Psoas muscle (tissue), 8 donors: ENCODE measurements around the gene SP3. TPM values are rescaled to one million over a fixed set of nuclear protein-coding genes. Genes with fewer than 3 reads are reported as not detected.

Source experiments
- ATAC-seq, 4 donors: fragments of 200-7000 bp; cut with Tn5 transposase; one replicate each; pipeline ENCODE4 v1.9.1; 2020; ENCODE audit warnings: moderate library complexity in 3 of 4, mild to moderate bottlenecking in 2 of 4
- DNase-seq, 2 donors: peaks; one replicate each; pipeline ENCODE4 v3.0.0-alpha.2; 2020
- H3K27ac ChIP-seq: fragments of 200-600 bp; one replicate; pipeline ENCODE4 v1.8.0; 2022
- H3K27me3 ChIP-seq, 3 donors: fragments of 200-600 bp in 1 of 3; one replicate each; pipeline versions ENCODE4 v1.6.1 to v1.8.0; 2013 to 2022; ENCODE audit warnings: low read length in 2 of 3, mild to moderate bottlenecking in 2 of 3, moderate library complexity in 1 of 3; ENCODE audit not compliant: insufficient read depth in 3 of 3
- H3K36me3 ChIP-seq, 2 donors: fragments of 200-600 bp in 1 of 2; one replicate each; pipeline versions ENCODE4 v1.6.1 to v1.8.0; 2013 to 2022; ENCODE audit warnings: low read depth in 1 of 2, mild to moderate bottlenecking in 1 of 2, moderate library complexity in 1 of 2; ENCODE audit not compliant: insufficient read depth in 1 of 2
- H3K4me1 ChIP-seq: fragments of 200-600 bp; one replicate; pipeline ENCODE4 v1.8.0; 2022
- H3K4me3 ChIP-seq: fragments of 200-600 bp; one replicate; pipeline ENCODE4 v1.8.0; 2022; ENCODE audit warnings: mild to moderate bottlenecking
- H3K9me3 ChIP-seq: fragments of 200-600 bp; one replicate; pipeline ENCODE4 v1.8.0; 2022
- CTCF ChIP-seq: fragments of 200-600 bp; IDR thresholded peaks from one replicate; pipeline ENCODE4 v1.8.0; 2022; ENCODE audit warnings: antibody characterized with exemption
- WGBS, 3 donors: extraction: QIAGEN DNeasy Blood & Tissue Kit; methylation state at CpG; one replicate each; pipeline versions ENCODE4 v1.1.6 to v1.1.7; 2013; 5-methylcytosine and 5-hydroxymethylcytosine counted together
- intact Hi-C, 2 donors: fragments of 100-400 bp; cut with DNase I; formaldehyde crosslinking; loops; one replicate each; pipeline versions ENCODE4 v1.11.0 to v1.14.2; 2022
- polyA plus RNA-seq, 3 donors: library from polyadenylated mRNA; stranded (reverse); fragments of 200-250 nt; gene quantifications; one replicate each; pipeline ENCODE4 v1.2.3, GENCODE V29; 2013
- total RNA-seq, 4 donors: library from RNA; stranded (reverse); fragmentation: NEBNext Ultra II Directional in 2 of 4; extraction: Animal tissue kit (Norgen Biotek cat#: 25700) in 2 of 4; gene quantifications; one replicate each; pipeline versions ENCODE4 v1.2.1 to v1.2.4, GENCODE V29; 2021 to 2023
- donor health status: healthy with polysubstance abuse.
- donor health status: DM: no; HTN: no; CAD: no; lungs with moderate emphysema.
- donor health status: Bipolar disorder and iron deficiency.
- donor health status: healthy.
- donor health status: DM: yes; HTN: yes; CAD: no.
- donor health status: DM: no; HTN: no; CAD: no.
- donor health status: DM: no; HTN: no; CAD: no.
- donor health status: DM: yes; HTN: yes; CAD: no.

Gene SP3
- total and polyA plus RNA-seq, 7 donors = 13.9 to 52.0 (median 38.2) TPM

- Histone ChIP-seq H3K27me3 (no peaks in the 10 kb centered on the region), H3K36me3 (no peaks in the 10 kb centered on the region), H3K4me3 (peak overlapping the region; percentile 65), H3K4me1 (no peaks in the 10 kb centered on the region), H3K27ac (peak overlapping the region; percentile 79), H3K9me3 (no peaks in the 10 kb centered on the region)
- intact Hi-C loops = no loop called here
- no peak for TF ChIP-seq CTCF
- 32 to 41% (median 35%) methylated on average over 49 to 56 of the region's 56 CpGs for WGBS, 3 donors
- peak; percentile 77 to 85 (median 78) for ATAC-seq
- peak; percentile 77 to 89 for DNase-seq
Observed at GRCh38 chr2:174012347-174013314, 47.5 kb upstream of the SP3 start.

DNA sequence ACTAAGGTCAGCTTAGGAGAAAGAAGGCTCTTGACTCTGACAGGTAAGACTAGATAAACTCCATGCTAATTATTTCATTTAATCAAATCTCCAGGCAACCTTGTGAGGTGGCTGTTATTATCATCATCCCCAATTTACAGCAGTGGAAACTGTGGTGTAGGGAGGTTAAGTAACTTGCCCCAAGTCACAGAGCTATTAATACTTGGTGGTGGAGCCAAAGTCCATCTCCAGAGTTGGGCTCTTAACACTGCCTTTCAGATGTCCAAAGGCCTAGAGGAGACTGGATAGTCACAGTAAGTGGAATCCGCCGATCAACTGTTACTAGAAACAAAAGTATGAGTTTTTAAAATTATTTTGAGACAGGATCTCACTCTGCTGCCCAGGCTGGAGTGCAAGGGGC, 46.6 kb upstream of the SP3 start:
- no peak for TF ChIP-seq CTCF
- DNase-seq (no peak), ATAC-seq (no peak)
- no peaks in the 10 kb centered on the region for H3K4me1 ChIP-seq
- H3K4me3 ChIP-seq = peak overlapping the region; percentile 65
- H3K36me3 ChIP-seq = no peaks in the 10 kb centered on the region
- 87 to 97% (median 90%) methylated on average over 2 of the region's 2 CpGs for WGBS, 3 donors
- no peak overlapping the region for H3K27ac ChIP-seq
- H3K9me3 ChIP-seq = no peaks in the 10 kb centered on the region
- intact Hi-C loops = no loop called here
- H3K27me3 ChIP-seq = no peaks in the 10 kb centered on the region

DNA sequence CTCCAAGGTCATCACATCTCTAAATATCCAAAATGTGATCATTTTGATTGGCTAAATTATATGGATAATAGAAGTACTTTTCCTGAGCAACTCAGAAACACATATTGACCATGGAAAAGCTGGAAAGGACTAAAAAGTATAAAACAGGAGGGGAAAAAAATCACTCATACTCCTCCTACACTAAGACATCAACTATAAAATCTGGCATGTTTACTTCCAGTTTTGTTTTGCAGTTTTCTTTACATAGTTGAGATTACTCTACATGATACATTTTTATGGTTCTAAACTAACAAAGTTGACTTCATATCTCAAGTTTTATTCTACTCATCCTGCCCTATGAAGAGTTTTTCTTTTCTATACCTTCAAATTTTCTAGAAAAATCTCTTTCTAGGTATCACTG, 46.0 kb upstream of the SP3 start:
- DNase-seq (no peak), ATAC-seq (no peak)
- H3K9me3 ChIP-seq = no peaks in the 10 kb centered on the region
- H3K4me1 ChIP-seq = no peaks in the 10 kb centered on the region
- no peak overlapping the region for H3K27ac ChIP-seq
- no peak for TF ChIP-seq CTCF
- H3K27me3 ChIP-seq = no peaks in the 10 kb centered on the region
- H3K4me3 ChIP-seq = no peak overlapping the region
- H3K36me3 ChIP-seq = no peaks in the 10 kb centered on the region
- intact Hi-C loops = no loop called here

DNA sequence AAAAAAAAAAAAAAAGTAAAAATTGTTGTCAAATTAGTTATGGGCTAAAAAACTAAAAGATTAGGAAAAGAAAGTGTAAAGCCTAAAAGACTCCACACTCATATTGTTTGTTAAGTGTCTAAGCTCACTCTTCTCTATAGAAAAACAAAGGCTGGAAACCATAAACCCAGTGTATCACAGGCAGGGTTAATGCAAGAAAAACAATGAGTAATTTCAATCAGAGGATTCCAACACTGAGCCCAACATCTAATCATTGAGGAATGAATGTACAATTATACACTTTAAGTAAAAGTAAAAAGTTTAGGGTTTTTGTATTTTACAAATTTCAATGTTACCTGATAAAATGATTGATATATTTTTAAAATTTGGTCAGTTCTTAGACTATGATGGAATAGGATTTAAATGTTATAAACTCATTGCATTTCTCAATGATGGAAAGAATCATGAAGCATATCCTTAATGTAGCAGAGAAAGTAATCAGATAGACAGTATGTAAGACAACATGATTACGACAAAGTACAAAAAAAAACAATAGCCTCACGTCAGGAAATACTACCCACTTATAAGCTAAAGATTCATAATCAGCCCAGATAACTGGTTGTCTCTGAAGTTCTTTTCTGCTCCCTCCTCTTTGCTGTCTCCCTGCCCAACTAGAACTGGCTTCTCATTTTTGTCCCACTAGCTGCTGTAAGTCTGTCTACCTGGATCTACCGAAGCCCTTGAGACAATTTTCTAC, 44.5 kb upstream of the SP3 start:
- peaks cover 4% of the 10 kb centered on the region for H3K4me1 ChIP-seq
- TF ChIP-seq CTCF = no peak
- no peaks in the 10 kb centered on the region for H3K36me3 ChIP-seq
- DNase-seq = no peak
- H3K4me3 ChIP-seq = no peak overlapping the region
- H3K27me3 ChIP-seq = no peaks in the 10 kb centered on the region
- no peak for ATAC-seq
- 79 to 86% (median 80%) methylated on average over 3 of the region's 3 CpGs for WGBS, 3 donors
- intact Hi-C loops = no loop called here
- H3K9me3 ChIP-seq = no peaks in the 10 kb centered on the region
- no peak overlapping the region for H3K27ac ChIP-seq
